Endodermal cell (in vitro differentiated cells): ENCODE measurements around the gene EVA1B. TPM values are rescaled to one million over a fixed set of nuclear protein-coding genes. Genes with fewer than 3 reads are reported as not detected.

Experiments used
- DNase-seq: peaks from one replicate; pipeline ENCODE4 v3.0.0-alpha.2; 2017
- H3K27ac ChIP-seq: 2 replicates; pipeline ENCODE4 v1.5.1; 2013; ENCODE audit warnings: mild to moderate bottlenecking, low read depth, low read length, moderate library complexity
- H3K27me3 ChIP-seq: 2 replicates; pipeline ENCODE4 v1.6.1; 2013; ENCODE audit warnings: mild to moderate bottlenecking, low read length, moderate library complexity; ENCODE audit not compliant: insufficient read depth, control insufficient read depth, poor library complexity, severe bottlenecking
- H3K36me3 ChIP-seq: 2 replicates; pipeline ENCODE4 v1.7.0; 2013; ENCODE audit warnings: mild to moderate bottlenecking, low read length, moderate library complexity; ENCODE audit not compliant: control insufficient read depth, insufficient read depth
- H3K4me1 ChIP-seq: one replicate; pipeline ENCODE4 v1.7.0; 2013; ENCODE audit warnings: low read length; ENCODE audit not compliant: control insufficient read depth, insufficient read depth
- H3K4me3 ChIP-seq: 2 replicates; pipeline ENCODE4 v1.5.1; 2013; ENCODE audit warnings: mild to moderate bottlenecking, low read length, moderate library complexity
- H3K9ac ChIP-seq: 2 replicates; pipeline ENCODE4 v1.6.1; 2013; ENCODE audit warnings: mild to moderate bottlenecking, low read length, moderate library complexity; ENCODE audit not compliant: poor library complexity, severe bottlenecking; ENCODE audit errors: extremely low read depth
- H3K9me3 ChIP-seq: 2 replicates; pipeline ENCODE4 v1.6.1; 2013; ENCODE audit warnings: mild to moderate bottlenecking, low read length, moderate library complexity; ENCODE audit not compliant: control insufficient read depth
- H3K27ac Mint-ChIP-seq: 2 replicates; pipeline ENCODE4 v1.8.0; 2020; ENCODE audit warnings: mixed read lengths
- H3K27me3 Mint-ChIP-seq: 2 replicates; pipeline ENCODE4 v1.8.0; 2021; ENCODE audit warnings: mild to moderate bottlenecking, mixed read lengths; ENCODE audit not compliant: insufficient read depth
- H3K36me3 Mint-ChIP-seq: 2 replicates; pipeline ENCODE4 v1.8.0; 2020; ENCODE audit warnings: low read depth, mixed read lengths
- H3K4me1 Mint-ChIP-seq: 2 replicates; pipeline ENCODE4 v1.8.0; 2020; ENCODE audit warnings: mixed read lengths
- H3K4me3 Mint-ChIP-seq: 2 replicates; pipeline ENCODE4 v1.8.0; 2020; ENCODE audit warnings: mild to moderate bottlenecking, moderate library complexity, mixed read lengths
- H3K9me3 Mint-ChIP-seq: 2 replicates; pipeline ENCODE4 v1.8.0; 2020; ENCODE audit warnings: mild to moderate bottlenecking, mixed read lengths
- CTCF ChIP-seq: fragments of 200-600 bp; sonication (generic); conservative IDR thresholded peaks from 2 replicates; pipeline ENCODE4 v1.5.0; 2021; ENCODE audit warnings: antibody characterized with exemption, mild to moderate bottlenecking
- WGBS, 2 experiments: methylation state at CpG; one replicate each; pipeline versions ENCODE4 v1.1.5 to v1.1.7; 2013; ENCODE audit warnings: missing lambda C conversion rate in 2 of 2, mixed read lengths in 1 of 2; ENCODE audit not compliant: insufficient coverage in 1 of 2, insufficient read length in 1 of 2; 5-methylcytosine and 5-hydroxymethylcytosine counted together
- total RNA-seq, 2 donors: library from RNA; stranded (reverse); fragmentation: NEBNext Ultra II Directional in 1 of 2; extraction: Animal tissue kit (Norgen Biotek cat#: 25700) in 1 of 2; gene quantifications; 2 replicates in 1 of 2; 3 replicates in 1 of 2; pipeline ENCODE4 v1.2.1, GENCODE V29; 2021

The EVA1B gene
- total RNA-seq, 2 donors from 2014 or later, result 14.1 to 16.3 TPM

- no peaks in the 10 kb centered on the region for H3K9me3 ChIP-seq
- 88% methylated on average over 1 of the region's 1 CpG; no CpG with 5 or more reads in 1 of the 2 experiments for WGBS, 2 experiments
- peaks cover 26% of the 10 kb centered on the region for H3K4me1 ChIP-seq
- H3K27ac ChIP-seq, result no peak overlapping the region
- no peak for TF ChIP-seq CTCF
- H3K36me3 Mint-ChIP-seq, result peaks cover 74% of the 10 kb centered on the region
- H3K4me1 Mint-ChIP-seq, result peaks cover 17% of the 10 kb centered on the region
- H3K4me3 ChIP-seq, result no peak overlapping the region
- H3K36me3 ChIP-seq, result peaks cover 72% of the 10 kb centered on the region
- H3K9ac ChIP-seq, result no peak overlapping the region
- H3K27ac Mint-ChIP-seq, result no peak overlapping the region
- H3K27me3 Mint-ChIP-seq, result no peaks in the 10 kb centered on the region
- H3K9me3 Mint-ChIP-seq, result no peaks in the 10 kb centered on the region
- no peak overlapping the region for H3K4me3 Mint-ChIP-seq
- DNase-seq, result peak; percentile 10
- H3K27me3 ChIP-seq, result no peaks in the 10 kb centered on the region
Observed at GRCh38 chr1:36301220-36301619, 22.2 kb downstream of the EVA1B start.

GRCh38 chr1:36300526-36300925, 22.9 kb downstream of the EVA1B start:
- H3K9ac ChIP-seq, result no peak overlapping the region
- H3K36me3 ChIP-seq, result peaks cover 77% of the 10 kb centered on the region

GRCh38 chr1:36298640-36299039, 24.8 kb downstream of the EVA1B start:
- H3K4me3 ChIP-seq, result no peak overlapping the region
- no peaks in the 10 kb centered on the region for H3K9me3 ChIP-seq
- H3K9ac ChIP-seq, result no peak overlapping the region
- Mint-ChIP-seq H3K4me3 (no peak overlapping the region), H3K27ac (no peak overlapping the region), H3K9me3 (no peaks in the 10 kb centered on the region), H3K4me1 (peaks cover 17% of the 10 kb centered on the region), H3K36me3 (peaks cover 86% of the 10 kb centered on the region), H3K27me3 (no peaks in the 10 kb centered on the region)
- H3K27ac ChIP-seq, result no peak overlapping the region
- H3K4me1 ChIP-seq, result peaks cover 20% of the 10 kb centered on the region
- 92 to 96% methylated on average over 5 of the region's 5 CpGs for WGBS, 2 experiments
- no peaks in the 10 kb centered on the region for H3K27me3 ChIP-seq
- H3K36me3 ChIP-seq, result peaks cover 83% of the 10 kb centered on the region
- TF ChIP-seq CTCF, result no peak
- DNase-seq, result no peak

More at GRCh38 chr1:36300526-36300925, 22.9 kb downstream of the EVA1B start:
- H3K36me3 Mint-ChIP-seq, result peaks cover 79% of the 10 kb centered on the region
- peak; percentile 13 for DNase-seq
- no peaks in the 10 kb centered on the region for H3K27me3 ChIP-seq
- H3K4me1 ChIP-seq, result peaks cover 21% of the 10 kb centered on the region
- no peaks in the 10 kb centered on the region for H3K9me3 ChIP-seq
- H3K27ac Mint-ChIP-seq, result peak overlapping the region; percentile 81
- peaks cover 17% of the 10 kb centered on the region for H3K4me1 Mint-ChIP-seq
- WGBS, 2 experiments, result 80% methylated on average over 1 of the region's 1 CpG; no CpG with 5 or more reads in 1 of the 2 experiments
- no peak for TF ChIP-seq CTCF
- no peaks in the 10 kb centered on the region for H3K27me3 Mint-ChIP-seq
- H3K4me3 ChIP-seq, result no peak overlapping the region
- H3K4me3 Mint-ChIP-seq, result no peak overlapping the region
- H3K27ac ChIP-seq, result no peak overlapping the region
- H3K9me3 Mint-ChIP-seq, result no peaks in the 10 kb centered on the region
